K562 (cell line): ENCODE data around the gene MEIOB. TPM values are rescaled to one million over a fixed set of nuclear protein-coding genes. Genes with fewer than 3 reads are reported as not detected.
A peak's percentile ranks its signal among the peaks of the same experiment; 100 is the strongest.

Experiments
- DPF2 ChIP-seq: fragments of 450-650 bp; IDR thresholded peaks from 2 replicates; pipeline ENCODE4 v1.6.1; 2016
- ELF1 ChIP-seq: fragments of 200-800 bp; sonication (Bioruptor generic); IDR thresholded peaks from 2 replicates; pipeline ENCODE4 v1.6.1; 2016; ENCODE audit warnings: missing genetic modification characterization, missing compliant biosample characterization
- EWSR1 ChIP-seq: fragments of 450-650 bp; IDR thresholded peaks from 2 replicates; pipeline ENCODE4 v1.6.1; 2018; ENCODE audit warnings: borderline replicate concordance, mild to moderate bottlenecking, low read depth, moderate library complexity; ENCODE audit not compliant: partially characterized antibody
- EZH2 ChIP-seq: IDR thresholded peaks from 2 replicates; pipeline ENCODE4 v1.6.1; 2012; ENCODE audit warnings: low read depth, mild to moderate bottlenecking, inconsistent platforms, low read length, borderline replicate concordance
- FOSL1 ChIP-seq: fragments of 200-800 bp; sonication (Bioruptor generic); conservative IDR thresholded peaks from 2 replicates; pipeline ENCODE4 v1.6.1; 2016; ENCODE audit warnings: missing genetic modification characterization, missing compliant biosample characterization
- HMG20A ChIP-seq: fragments of 450-650 bp; formaldehyde crosslinking; conservative IDR thresholded peaks from 2 replicates; pipeline ENCODE4 v1.4.0; 2020; ENCODE audit warnings: mild to moderate bottlenecking, mixed read lengths
- MAFK ChIP-seq: IDR thresholded peaks from 2 replicates; pipeline ENCODE4 v1.6.1; 2011; ENCODE audit warnings: low read length, improper control_type of control experiment
- NR2C2 ChIP-seq, 2 experiments: fragments of 200-800 bp in 1 of 2; sonication (Bioruptor generic) in 1 of 2; sonication (generic) in 1 of 2; formaldehyde crosslinking in 1 of 2; IDR thresholded peaks; 2 replicates each; pipeline versions ENCODE4 v1.6.1 to v1.8.0; 2016 to 2022; ENCODE audit warnings: mild to moderate bottlenecking in 1 of 2, missing compliant biosample characterization in 1 of 2, missing genetic modification characterization in 1 of 2, missing genetic modification reagents in 1 of 2
- NR3C1 ChIP-seq: sonication (generic); formaldehyde crosslinking; IDR thresholded peaks from 2 replicates; pipeline ENCODE4 v1.8.1; 2022; ENCODE audit warnings: missing genetic modification reagents
- PPARD ChIP-seq: fragments of 250-450 bp; sonication (Bioruptor Pico); IDR thresholded peaks from 2 replicates; pipeline ENCODE4 v1.8.0; 2022; ENCODE audit warnings: inconsistent platforms, mild to moderate bottlenecking, moderate library complexity
- SETDB1 ChIP-seq: IDR thresholded peaks from one replicate; pipeline ENCODE4 v1.6.1; 2012; ENCODE audit warnings: low read length, control low read depth, inconsistent platforms
- STAT5B ChIP-seq: fragments of 250-450 bp; sonication (Bioruptor Pico); IDR thresholded peaks from 2 replicates; pipeline ENCODE4 v1.8.0; 2021; ENCODE audit warnings: mild to moderate bottlenecking, inconsistent platforms
- TBL1XR1 ChIP-seq, 2 experiments: IDR thresholded peaks; 2 replicates each; pipeline ENCODE4 v1.6.1; 2012; ENCODE audit warnings: improper control_type of control experiment in 2 of 2, low read length in 2 of 2, mild to moderate bottlenecking in 1 of 2
- ZNF121 ChIP-seq: sonication (generic); formaldehyde crosslinking; conservative IDR thresholded peaks from 2 replicates; pipeline ENCODE4 v1.8.0; 2022; ENCODE audit warnings: missing genetic modification reagents
- ZNF140 ChIP-seq: fragments of 250-450 bp; sonication (Bioruptor Pico); IDR thresholded peaks from 2 replicates; pipeline ENCODE4 v1.8.0; 2021; ENCODE audit warnings: moderate library complexity, mild to moderate bottlenecking, inconsistent platforms
- ZNF24 ChIP-seq: fragments of 450-650 bp; IDR thresholded peaks from 2 replicates; pipeline ENCODE4 v1.6.1; 2016
- polyA plus RNA-seq, 8 experiments: library from polyadenylated mRNA; depleted of rRNA in 4 of 8; stranded (reverse) in 5 of 8; unstranded in 3 of 8; fragments of >200 nt; fragmentation: Nextera tagmentation in 2 of 8; fragmentation: Illumina TruSeq in 1 of 8; extraction: Ambion mirVana in 2 of 8; extraction: Trizol in 1 of 8; gene quantifications; 2 replicates each; pipeline versions ENCODE4 v1.2.1 to v1.2.3, GENCODE V29; 2011 to 2014; ENCODE audit warnings: inconsistent platforms in 1 of 8, missing spikeins in 1 of 8
- total RNA-seq, 7 experiments: library from RNA; depleted of rRNA in 6 of 7; stranded (reverse); fragments of >200 nt in 6 of 7; fragmentation: Illumina TruSeq in 2 of 7; extraction: Trizol in 2 of 7; gene quantifications; 2 replicates each; pipeline versions ENCODE4 v1.2.1 to v1.2.3, GENCODE V29; 2011 to 2021; ENCODE audit warnings: low replicate concordance in 1 of 7
- TF ChIP-seq, protein P1 (sequence below): fragments of 200-800 bp; sonication (Bioruptor generic); IDR thresholded peaks from 2 replicates; pipeline ENCODE4 v1.6.1; 2017; ENCODE audit warnings: missing genetic modification characterization, missing compliant biosample characterization
- TF ChIP-seq, protein P2 (sequence below): fragments of 450-650 bp; conservative IDR thresholded peaks from 2 replicates; pipeline ENCODE4 v1.6.1; 2016; ENCODE audit warnings: missing genetic modification characterization, low read depth, mild to moderate bottlenecking, missing compliant biosample characterization, moderate library complexity
- TF ChIP-seq, protein P3 (sequence below), 2 experiments: fragments of 450-650 bp; conservative IDR thresholded peaks; 2 replicates each; pipeline ENCODE4 v1.6.1; 2017; ENCODE audit warnings: mild to moderate bottlenecking in 2 of 2, moderate library complexity in 2 of 2
- TF ChIP-seq, protein P4 (sequence below): sonication (generic); formaldehyde crosslinking; IDR thresholded peaks from 2 replicates; pipeline ENCODE4 v1.9.0; 2022; ENCODE audit warnings: mild to moderate bottlenecking, missing genetic modification reagents
- TF ChIP-seq, protein P5 (sequence below): fragments of 250-450 bp; sonication (Bioruptor Pico); IDR thresholded peaks from 2 replicates; pipeline ENCODE4 v1.5.0; 2021
- TF ChIP-seq, protein P6 (sequence below): fragments of 450-650 bp; IDR thresholded peaks from 2 replicates; pipeline ENCODE4 v1.6.1; 2016

MEIOB gene
- total and polyA plus RNA-seq, 9 of the 15 experiments (the other 6 are each of a cell fraction or from before 2014, with no cell fraction given): 25.4 to 203 (median 97.6) TPM

DNA sequence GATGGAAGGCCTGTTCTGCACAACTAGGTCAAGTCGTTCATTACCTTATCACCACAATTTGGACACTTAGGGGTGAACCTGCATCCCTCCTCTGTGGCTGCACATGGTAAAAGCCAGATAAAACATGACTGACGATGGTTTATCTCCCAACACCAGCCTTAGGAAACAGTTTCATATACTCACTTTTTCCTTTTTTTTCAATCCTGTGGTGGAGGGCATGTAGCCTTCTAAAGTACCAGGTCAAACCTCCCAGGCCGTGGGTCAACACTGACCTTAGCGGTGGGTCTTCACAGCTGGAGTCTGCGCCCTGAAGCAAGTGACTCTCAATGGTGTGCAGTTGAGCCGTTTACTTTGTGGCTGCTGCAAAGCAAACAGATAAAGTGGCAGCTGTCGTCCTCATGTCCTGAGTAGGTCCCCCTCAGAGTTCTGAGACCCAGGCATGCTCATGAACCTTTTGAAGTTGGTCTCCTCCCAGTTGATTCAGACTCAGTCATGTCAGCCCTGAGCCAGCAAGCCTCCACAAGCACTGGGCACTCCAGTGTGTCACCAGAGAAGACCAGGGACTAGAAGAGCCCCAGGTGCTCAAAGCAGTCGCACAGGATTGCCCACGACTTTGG lies 39.0 kb downstream of the MEIOB start (continued):
- no peak for TF ChIP-seq SETDB1
- TF ChIP-seq EZH2: no peak
- TF ChIP-seq DPF2: peak; percentile 98
- TF ChIP-seq, protein P1, sequence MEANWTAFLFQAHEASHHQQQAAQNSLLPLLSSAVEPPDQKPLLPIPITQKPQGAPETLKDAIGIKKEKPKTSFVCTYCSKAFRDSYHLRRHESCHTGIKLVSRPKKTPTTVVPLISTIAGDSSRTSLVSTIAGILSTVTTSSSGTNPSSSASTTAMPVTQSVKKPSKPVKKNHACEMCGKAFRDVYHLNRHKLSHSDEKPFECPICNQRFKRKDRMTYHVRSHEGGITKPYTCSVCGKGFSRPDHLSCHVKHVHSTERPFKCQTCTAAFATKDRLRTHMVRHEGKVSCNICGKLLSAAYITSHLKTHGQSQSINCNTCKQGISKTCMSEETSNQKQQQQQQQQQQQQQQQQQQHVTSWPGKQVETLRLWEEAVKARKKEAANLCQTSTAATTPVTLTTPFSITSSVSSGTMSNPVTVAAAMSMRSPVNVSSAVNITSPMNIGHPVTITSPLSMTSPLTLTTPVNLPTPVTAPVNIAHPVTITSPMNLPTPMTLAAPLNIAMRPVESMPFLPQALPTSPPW (CRISPR knock-in tag): peak; percentile 78
- TF ChIP-seq, protein P2, sequence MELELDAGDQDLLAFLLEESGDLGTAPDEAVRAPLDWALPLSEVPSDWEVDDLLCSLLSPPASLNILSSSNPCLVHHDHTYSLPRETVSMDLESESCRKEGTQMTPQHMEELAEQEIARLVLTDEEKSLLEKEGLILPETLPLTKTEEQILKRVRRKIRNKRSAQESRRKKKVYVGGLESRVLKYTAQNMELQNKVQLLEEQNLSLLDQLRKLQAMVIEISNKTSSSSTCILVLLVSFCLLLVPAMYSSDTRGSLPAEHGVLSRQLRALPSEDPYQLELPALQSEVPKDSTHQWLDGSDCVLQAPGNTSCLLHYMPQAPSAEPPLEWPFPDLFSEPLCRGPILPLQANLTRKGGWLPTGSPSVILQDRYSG (tag): peak; percentile 64; the same call in 1 of the 2 replicates
- TF ChIP-seq, protein P3, sequence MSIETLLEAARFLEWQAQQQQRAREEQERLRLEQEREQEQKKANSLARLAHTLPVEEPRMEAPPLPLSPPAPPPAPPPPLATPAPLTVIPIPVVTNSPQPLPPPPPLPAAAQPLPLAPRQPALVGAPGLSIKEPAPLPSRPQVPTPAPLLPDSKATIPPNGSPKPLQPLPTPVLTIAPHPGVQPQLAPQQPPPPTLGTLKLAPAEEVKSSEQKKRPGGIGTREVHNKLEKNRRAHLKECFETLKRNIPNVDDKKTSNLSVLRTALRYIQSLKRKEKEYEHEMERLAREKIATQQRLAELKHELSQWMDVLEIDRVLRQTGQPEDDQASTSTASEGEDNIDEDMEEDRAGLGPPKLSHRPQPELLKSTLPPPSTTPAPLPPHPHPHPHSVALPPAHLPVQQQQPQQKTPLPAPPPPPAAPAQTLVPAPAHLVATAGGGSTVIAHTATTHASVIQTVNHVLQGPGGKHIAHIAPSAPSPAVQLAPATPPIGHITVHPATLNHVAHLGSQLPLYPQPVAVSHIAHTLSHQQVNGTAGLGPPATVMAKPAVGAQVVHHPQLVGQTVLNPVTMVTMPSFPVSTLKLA (conservative IDR thresholded peaks at IDR 0.05): peak; percentile 75 to 85
- TF ChIP-seq ZNF24: peak; percentile 43; the same call in 1 of the 2 replicates
- TF ChIP-seq, protein P4, sequence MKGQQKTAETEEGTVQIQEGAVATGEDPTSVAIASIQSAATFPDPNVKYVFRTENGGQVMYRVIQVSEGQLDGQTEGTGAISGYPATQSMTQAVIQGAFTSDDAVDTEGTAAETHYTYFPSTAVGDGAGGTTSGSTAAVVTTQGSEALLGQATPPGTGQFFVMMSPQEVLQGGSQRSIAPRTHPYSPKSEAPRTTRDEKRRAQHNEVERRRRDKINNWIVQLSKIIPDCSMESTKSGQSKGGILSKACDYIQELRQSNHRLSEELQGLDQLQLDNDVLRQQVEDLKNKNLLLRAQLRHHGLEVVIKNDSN (CRISPR knock-in tag): no peak
- TF ChIP-seq ELF1: no peak
- TF ChIP-seq ZNF140 (CRISPR knock-in tag): no peak
- no peak for TF ChIP-seq NR2C2 (CRISPR knock-in tag; IDR thresholded peaks at IDR 0.05)
- peak; percentile 55 for TF ChIP-seq NR2C2 (tag; IDR thresholded peaks at IDR 0.05)
- TF ChIP-seq, protein P5, sequence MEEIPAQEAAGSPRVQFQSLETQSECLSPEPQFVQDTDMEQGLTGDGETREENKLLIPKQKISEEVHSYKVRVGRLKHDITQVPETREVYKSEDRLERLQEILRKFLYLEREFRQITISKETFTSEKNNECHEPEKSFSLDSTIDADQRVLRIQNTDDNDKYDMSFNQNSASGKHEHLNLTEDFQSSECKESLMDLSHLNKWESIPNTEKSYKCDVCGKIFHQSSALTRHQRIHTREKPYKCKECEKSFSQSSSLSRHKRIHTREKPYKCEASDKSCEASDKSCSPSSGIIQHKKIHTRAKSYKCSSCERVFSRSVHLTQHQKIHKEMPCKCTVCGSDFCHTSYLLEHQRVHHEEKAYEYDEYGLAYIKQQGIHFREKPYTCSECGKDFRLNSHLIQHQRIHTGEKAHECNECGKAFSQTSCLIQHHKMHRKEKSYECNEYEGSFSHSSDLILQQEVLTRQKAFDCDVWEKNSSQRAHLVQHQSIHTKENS (CRISPR knock-in tag): no peak
- TF ChIP-seq, protein P6, sequence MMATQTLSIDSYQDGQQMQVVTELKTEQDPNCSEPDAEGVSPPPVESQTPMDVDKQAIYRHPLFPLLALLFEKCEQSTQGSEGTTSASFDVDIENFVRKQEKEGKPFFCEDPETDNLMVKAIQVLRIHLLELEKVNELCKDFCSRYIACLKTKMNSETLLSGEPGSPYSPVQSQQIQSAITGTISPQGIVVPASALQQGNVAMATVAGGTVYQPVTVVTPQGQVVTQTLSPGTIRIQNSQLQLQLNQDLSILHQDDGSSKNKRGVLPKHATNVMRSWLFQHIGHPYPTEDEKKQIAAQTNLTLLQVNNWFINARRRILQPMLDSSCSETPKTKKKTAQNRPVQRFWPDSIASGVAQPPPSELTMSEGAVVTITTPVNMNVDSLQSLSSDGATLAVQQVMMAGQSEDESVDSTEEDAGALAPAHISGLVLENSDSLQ: peak; percentile 74
- TF ChIP-seq HMG20A (CRISPR knock-in tag): no peak
- TF ChIP-seq ZNF121 (CRISPR knock-in tag): no peak
- no peak for TF ChIP-seq MAFK
- no peak for TF ChIP-seq PPARD (CRISPR knock-in tag)
- TF ChIP-seq TBL1XR1 (IDR thresholded peaks at IDR 0.05; ENCODE audit: low read length in 2 of 2): peak; percentile 60 to 92; a peak in 3 of 4 replicates
- no peak for TF ChIP-seq EWSR1
- peak; percentile 93 for TF ChIP-seq FOSL1 (tag)
- TF ChIP-seq STAT5B (CRISPR knock-in tag): no peak
- TF ChIP-seq NR3C1: no peak
